HL-60/S4 treated with phorbol 12-myristate 13-acetate at 8.2 ng/mL for 4 days and 3 days (cell line): ENCODE measurements around the gene COMMD3.

ENCODE experiments used
- in situ Hi-C: fragments of 300-500 bp; cut with MboI; formaldehyde crosslinking; loops from 2 replicates; pipeline ENCODE4 v1.15.0; 2022; ENCODE audit warnings: low sequenced_read_pairs

COMMD3 gene

DNA sequence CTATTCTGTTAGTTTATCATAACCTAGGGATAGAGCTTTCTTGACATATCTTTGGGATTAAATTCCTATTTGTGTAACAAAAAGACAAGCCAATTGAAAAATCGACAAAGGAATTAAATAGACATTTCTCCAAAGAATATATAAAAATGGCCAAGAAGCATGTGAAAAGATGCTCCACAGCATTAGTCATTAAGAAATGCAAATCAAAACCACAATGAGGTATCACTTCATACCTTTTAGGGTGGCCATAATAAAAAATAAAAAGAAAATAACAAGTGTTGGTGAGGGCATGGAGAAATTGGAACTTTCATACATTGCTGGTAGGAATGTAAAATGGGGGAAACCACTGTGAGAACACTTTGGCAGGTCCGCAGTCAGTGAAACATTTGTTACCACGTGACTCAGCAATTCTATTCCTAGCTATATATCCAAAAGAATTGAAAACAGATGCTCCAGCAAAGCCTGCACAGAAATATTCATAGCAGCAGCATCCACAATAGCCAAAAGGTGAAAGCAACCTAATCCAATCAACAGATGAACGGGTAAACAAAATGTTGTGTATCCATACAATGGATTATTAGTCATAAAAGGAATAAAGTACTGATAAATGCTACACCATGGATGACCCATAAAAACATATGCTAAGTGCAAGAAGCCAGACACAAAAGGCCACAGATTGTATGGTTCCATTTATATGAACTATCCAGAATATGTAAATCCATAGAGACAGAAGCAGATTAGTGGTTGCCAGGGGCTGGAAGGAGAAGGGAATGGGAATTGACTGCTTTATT is 49.7 kb downstream of the COMMD3 start:
- in situ Hi-C loops, result no loop called here

GRCh38 chr10:22366435-22366703 is 50.2 kb downstream of the COMMD3 start:
- in situ Hi-C loops, result no loop called here

DNA sequence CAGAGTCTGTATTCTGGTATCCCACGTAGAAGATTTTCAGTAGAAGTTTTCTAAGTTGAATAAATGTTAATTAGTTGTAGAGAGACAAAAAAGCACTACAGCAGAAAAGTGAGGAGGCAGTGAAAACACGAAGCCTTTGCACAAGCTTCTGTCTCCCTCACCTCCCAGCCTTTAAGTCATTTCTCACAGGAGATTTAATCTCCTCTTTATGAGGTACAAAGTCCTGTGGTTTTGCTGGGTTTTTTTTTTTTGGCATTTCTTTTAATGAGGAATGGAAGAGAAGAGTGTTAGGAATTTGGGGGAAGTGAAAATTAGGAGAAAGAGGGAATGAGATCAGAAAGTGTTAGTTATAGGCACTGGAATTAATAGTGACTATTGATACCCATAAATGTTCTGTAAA is 50.6 kb downstream of the COMMD3 start:
- in situ Hi-C loops, result no loop called here

DNA sequence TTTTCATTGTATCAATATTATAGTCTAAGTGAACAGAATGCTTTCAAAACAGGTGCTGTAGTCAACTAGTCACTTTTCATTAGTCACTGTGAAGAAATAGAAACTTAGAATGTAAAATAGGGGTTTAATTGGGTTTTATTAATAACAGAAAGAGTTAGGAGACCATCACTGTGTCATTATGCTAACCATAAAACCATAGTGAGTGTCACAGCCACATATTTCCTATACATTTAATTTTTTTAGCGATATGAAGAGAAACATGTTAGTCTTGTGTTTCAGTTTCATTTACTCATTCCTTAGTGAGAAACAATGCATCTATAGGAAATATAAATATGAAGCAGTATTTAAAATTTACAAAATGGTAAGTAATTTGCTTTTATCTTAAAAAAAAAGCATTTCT is 51.3 kb downstream of the COMMD3 start:
- in situ Hi-C loops, result no loop called here

DNA sequence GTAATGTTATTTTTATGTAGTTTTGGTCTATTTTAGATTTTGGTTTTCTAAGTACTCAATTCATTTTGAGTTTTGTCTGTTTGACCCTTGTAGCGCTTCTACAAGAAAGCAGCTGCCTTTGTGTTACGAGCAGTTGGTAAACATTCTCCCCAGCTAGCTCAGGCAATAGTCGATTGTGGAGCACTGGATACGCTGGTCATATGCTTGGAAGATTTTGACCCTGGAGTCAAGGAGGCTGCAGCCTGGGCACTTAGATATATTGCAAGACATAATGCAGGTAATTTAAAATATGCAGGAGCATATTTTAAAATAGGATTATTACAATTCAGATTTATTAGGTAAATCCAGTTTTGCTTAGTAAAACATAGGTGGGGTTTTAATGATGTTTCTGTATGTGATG is 52.2 kb downstream of the COMMD3 start:
- in situ Hi-C loops, result no loop called here

- in situ Hi-C loops, result no loop called here
Measured at GRCh38 chr10:22368981-22369380, 52.8 kb downstream of the COMMD3 start.

DNA sequence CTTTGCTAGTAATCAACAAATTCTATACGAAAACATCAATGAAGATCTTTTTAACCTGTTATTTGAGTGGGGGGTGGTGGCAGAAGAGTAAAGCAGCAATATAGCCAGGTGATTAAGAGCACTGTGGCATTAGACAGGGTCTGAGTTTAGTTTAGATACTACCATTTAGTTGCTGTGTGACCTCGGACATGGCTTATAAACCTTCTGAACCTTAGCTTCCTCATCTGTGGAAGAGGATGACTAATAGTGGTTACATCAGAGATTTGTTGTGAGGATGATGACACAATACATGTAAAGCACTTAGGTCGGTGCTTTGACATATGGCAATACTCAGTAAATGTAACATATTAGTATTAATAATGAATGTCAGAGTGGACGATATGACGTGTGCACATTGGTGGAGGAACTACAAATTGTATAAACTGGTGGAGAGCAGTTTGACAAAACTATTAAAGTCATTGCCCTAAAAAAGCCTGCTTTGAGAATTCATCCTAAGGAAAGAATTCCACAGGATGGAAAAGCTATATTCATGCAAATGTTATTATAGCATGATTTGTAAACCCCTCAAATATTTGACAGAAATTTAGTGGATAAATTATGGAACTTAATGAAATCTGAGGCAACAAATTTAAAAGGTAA is 53.4 kb downstream of the COMMD3 start:
- in situ Hi-C loops, result no loop called here
